IPS-20b (cell line): ENCODE results near the gene CTNND1.
"Not testable (repeated sequence)": the region's sequence is repeated elsewhere in the genome, so short reads cannot be mapped to it uniquely, and the experiment has no call there.

Experiments used
- H3K27ac ChIP-seq: one replicate; pipeline ENCODE4 v1.5.1; 2013; ENCODE audit warnings: low read length
- H3K27me3 ChIP-seq: 2 replicates; pipeline ENCODE4 v1.6.1; 2013; ENCODE audit warnings: mild to moderate bottlenecking, low read length, inconsistent platforms; ENCODE audit not compliant: insufficient read depth
- H3K36me3 ChIP-seq: 2 replicates; pipeline ENCODE4 v1.6.1; 2013; ENCODE audit warnings: low read depth, mild to moderate bottlenecking, inconsistent platforms, low read length, moderate library complexity; ENCODE audit not compliant: insufficient read depth
- H3K4me1 ChIP-seq: 2 replicates; pipeline ENCODE4 v1.6.1; 2013; ENCODE audit warnings: mild to moderate bottlenecking, control low read depth, inconsistent platforms, low read length, moderate library complexity; ENCODE audit not compliant: insufficient read depth
- H3K4me3 ChIP-seq: 2 replicates; pipeline ENCODE4 v1.5.1; 2013; ENCODE audit warnings: mild to moderate bottlenecking, low read length, inconsistent platforms
- H3K9ac ChIP-seq: 2 replicates; pipeline ENCODE4 v1.6.1; 2013; ENCODE audit warnings: low read depth, mild to moderate bottlenecking, inconsistent platforms, low read length, moderate library complexity
- H3K9me3 ChIP-seq: 2 replicates; pipeline ENCODE4 v1.6.1; 2013; ENCODE audit warnings: mild to moderate bottlenecking, low read depth, low read length, inconsistent platforms; ENCODE audit not compliant: insufficient read depth

CTNND1 gene

GRCh38 chr11:57761301-57762234 is at the start of gene CTNND1:
TSS of gene CTNND1 (plus strand) at chr11:57761802. CDS start at chr11:57791479, 29,677 bp downstream.
- Histone ChIP-seq H3K9ac (peak within 1 kb of the TSS; percentile 98), H3K4me1 (peaks cover 19% of the 10 kb centered on the region; the same call in 1 of the 2 replicates), H3K27ac (peak within 1 kb of the TSS; percentile 92), H3K36me3 (no peaks in the 10 kb centered on the region), H3K4me3 (peak within 1 kb of the TSS; percentile 91), H3K27me3 (no peaks in the 10 kb centered on the region), H3K9me3 (no peaks in the 10 kb centered on the region)

GRCh38 chr11:57712256-57713150 is 49.1 kb upstream of the CTNND1 start, which contains the start of gene TMX2:
TSS of gene TMX2 (plus strand) at chr11:57712593. CDS start at chr11:57712619, 26 bp downstream.
- no peaks in the 10 kb centered on the region for H3K9me3 ChIP-seq
- peaks cover 8% of the 10 kb centered on the region; the same call in 1 of the 2 replicates for H3K36me3 ChIP-seq
- H3K27me3 ChIP-seq = no peaks in the 10 kb centered on the region
- peak within 1 kb of the TSS; percentile 98 for H3K9ac ChIP-seq
- H3K4me1 ChIP-seq = peaks cover 7% of the 10 kb centered on the region; the same call in 1 of the 2 replicates
- peak within 1 kb of the TSS; percentile 98 for H3K4me3 ChIP-seq
- H3K27ac ChIP-seq = peak within 1 kb of the TSS; percentile 88

GRCh38 chr11:57713835-57714234 is 47.8 kb upstream of the CTNND1 start:
- Histone ChIP-seq H3K4me1 (peaks cover 7% of the 10 kb centered on the region; the same call in 1 of the 2 replicates), H3K36me3 (peaks cover 10% of the 10 kb centered on the region), H3K27ac (no peak overlapping the region), H3K9ac (peak overlapping the region; percentile 98; the same call in 1 of the 2 replicates), H3K4me3 (peak overlapping the region; percentile 98), H3K27me3 (no peaks in the 10 kb centered on the region), H3K9me3 (no peaks in the 10 kb centered on the region; the same call in 1 of the 2 replicates)

- H3K36me3 ChIP-seq = peaks cover 29% of the 10 kb centered on the region
- H3K27ac ChIP-seq = not testable (repeated sequence)
Observed at GRCh38 chr11:57716726-57717125, 44.9 kb upstream of the CTNND1 start.

GRCh38 chr11:57727185-57727584 is 34.4 kb upstream of the CTNND1 start:
- Histone ChIP-seq H3K4me3 (no peak overlapping the region), H3K4me1 (no peaks in the 10 kb centered on the region; the same call in 1 of the 2 replicates), H3K27ac (no peak overlapping the region), H3K36me3 (peaks cover 8% of the 10 kb centered on the region; the same call in 1 of the 2 replicates), H3K27me3 (no peaks in the 10 kb centered on the region), H3K9ac (no peak overlapping the region), H3K9me3 (no peaks in the 10 kb centered on the region)

More at GRCh38 chr11:57716726-57717125, 44.9 kb upstream of the CTNND1 start:
- H3K4me1 ChIP-seq, H3K27me3 ChIP-seq, H3K9me3 ChIP-seq, H3K9ac ChIP-seq, H3K4me3 ChIP-seq: not testable (repeated sequence)

- Histone ChIP-seq H3K27ac (no peak overlapping the region), H3K36me3 (no peaks in the 10 kb centered on the region; the same call in 1 of the 2 replicates), H3K9ac (peak overlapping the region; percentile 2; the same call in 1 of the 2 replicates), H3K4me1 (no peaks in the 10 kb centered on the region; the same call in 1 of the 2 replicates), H3K9me3 (no peaks in the 10 kb centered on the region), H3K27me3 (no peaks in the 10 kb centered on the region), H3K4me3 (peak overlapping the region; percentile 0; the same call in 1 of the 2 replicates)
Observed at GRCh38 chr11:57728829-57729228, 32.8 kb upstream of the CTNND1 start.

- Histone ChIP-seq H3K27ac (no peak overlapping the region), H3K36me3 (no peaks in the 10 kb centered on the region; the same call in 1 of the 2 replicates), H3K9me3 (no peaks in the 10 kb centered on the region), H3K4me1 (no peaks in the 10 kb centered on the region; the same call in 1 of the 2 replicates), H3K9ac (peak overlapping the region; percentile 2; the same call in 1 of the 2 replicates), H3K4me3 (peak overlapping the region; percentile 0), H3K27me3 (no peaks in the 10 kb centered on the region)
Observed at GRCh38 chr11:57729479-57729878, 32.1 kb upstream of the CTNND1 start.

GRCh38 chr11:57732661-57733060 is 28.9 kb upstream of the CTNND1 start:
- Histone ChIP-seq H3K27me3 (no peaks in the 10 kb centered on the region), H3K4me3 (no peak overlapping the region)

GRCh38 chr11:57735619-57736298 is 25.8 kb upstream of the CTNND1 start:
- H3K9ac ChIP-seq = no peak overlapping the region
- H3K27ac ChIP-seq = no peak overlapping the region
- H3K36me3 ChIP-seq = peaks cover 35% of the 10 kb centered on the region

More at GRCh38 chr11:57732661-57733060, 28.9 kb upstream of the CTNND1 start:
- Histone ChIP-seq H3K9ac (no peak overlapping the region), H3K27ac (no peak overlapping the region), H3K4me1 (peaks cover 10% of the 10 kb centered on the region; the same call in 1 of the 2 replicates), H3K9me3 (no peaks in the 10 kb centered on the region), H3K36me3 (peaks cover 4% of the 10 kb centered on the region; the same call in 1 of the 2 replicates)

GRCh38 chr11:57741132-57742086 is 20.2 kb upstream of the CTNND1 start, which contains the start of gene SELENOH:
TSS of gene SELENOH (plus strand) at chr11:57741491. CDS start at chr11:57741596, 105 bp downstream.
- Histone ChIP-seq H3K9ac (peak within 1 kb of the TSS; percentile 97), H3K36me3 (peaks cover 70% of the 10 kb centered on the region), H3K4me3 (peak within 1 kb of the TSS; percentile 97), H3K27me3 (no peaks in the 10 kb centered on the region), H3K27ac (peak within 1 kb of the TSS; percentile 64), H3K4me1 (0 out of 2 replicates have a peak, but pooled peaks cover 5% of the 10 kb centered on the region), H3K9me3 (no peaks in the 10 kb centered on the region)

More at GRCh38 chr11:57735619-57736298, 25.8 kb upstream of the CTNND1 start:
- H3K9me3 ChIP-seq = no peaks in the 10 kb centered on the region
- H3K27me3 ChIP-seq = no peaks in the 10 kb centered on the region
- H3K4me3 ChIP-seq = no peak overlapping the region
- peaks cover 10% of the 10 kb centered on the region; the same call in 1 of the 2 replicates for H3K4me1 ChIP-seq
